ENCODE measurements around the gene IQSEC1. TPM values are rescaled to one million over a fixed set of nuclear protein-coding genes. Genes with fewer than 3 reads are reported as not detected.

IQSEC1 gene
- total RNA-seq, 2 experiments from 2014 or later = 38.6 to 39.3 TPM

DNA sequence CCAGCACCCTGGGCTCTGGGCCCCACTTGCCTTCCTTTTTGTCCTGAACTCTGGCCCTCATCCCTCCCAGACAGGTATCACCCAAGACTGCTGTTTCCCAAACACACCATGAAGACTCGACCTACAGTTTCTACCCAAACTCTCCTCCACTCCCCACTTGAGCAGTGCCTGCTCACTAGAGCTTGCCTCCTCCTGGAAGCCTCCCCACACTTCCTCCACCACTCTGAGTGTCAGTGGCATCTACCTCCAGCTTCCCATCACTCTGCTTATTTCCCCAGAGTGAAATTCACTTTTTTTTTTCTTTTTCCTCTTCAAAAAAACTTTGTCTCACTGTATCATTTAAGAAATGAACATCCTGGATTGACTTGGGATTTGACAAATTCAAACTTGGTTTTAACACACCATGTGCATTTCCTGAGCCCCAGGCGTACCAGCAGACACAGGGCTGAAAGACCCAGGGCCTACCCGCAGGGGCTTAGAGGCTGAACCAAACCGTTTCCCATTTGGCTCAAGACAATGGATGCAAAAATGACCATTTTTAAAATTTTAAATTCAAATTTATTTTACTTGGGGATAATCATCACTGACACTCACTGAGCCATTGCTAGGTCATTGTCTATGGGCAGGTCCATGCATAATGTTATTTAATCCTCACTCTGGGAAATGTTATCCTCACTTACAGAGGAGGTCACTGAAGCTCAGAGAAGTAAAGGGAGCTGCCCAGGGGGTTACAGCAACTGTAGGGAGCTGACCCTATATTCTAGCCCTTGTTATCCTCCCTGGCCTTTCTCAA is 62.3 kb downstream of the IQSEC1 start:
- peak overlapping the region; percentile 65 for H3K4me3 Mint-ChIP-seq
- peak; percentile 27 for DNase-seq
- no peaks in the 10 kb centered on the region for H3K27me3 Mint-ChIP-seq (ENCODE audit: low read depth)
- peaks cover 9% of the 10 kb centered on the region for H3K36me3 Mint-ChIP-seq (ENCODE audit: low read depth)
- intact Hi-C loops (cut with micrococcal nuclease) = loop anchor here (1.0 to 10.0 kb wide), 8 partner anchors 9 to 1641 kb away; partner anchors contain the start of genes CCDC174 and RAF1
- H3K27ac Mint-ChIP-seq = peak overlapping the region; percentile 97
- peaks cover 80% of the 10 kb centered on the region for H3K4me1 Mint-ChIP-seq (ENCODE audit: low read depth)
- CTCF ChIA-PET = interaction anchor here (0.5 to 3.2 kb wide), 5 partner anchors 11 to 81 kb away, joined by 3 to 34 read pairs (median 4); no protein-coding TSS in a partner anchor
- H3K9me3 Mint-ChIP-seq = no peaks in the 10 kb centered on the region

DNA sequence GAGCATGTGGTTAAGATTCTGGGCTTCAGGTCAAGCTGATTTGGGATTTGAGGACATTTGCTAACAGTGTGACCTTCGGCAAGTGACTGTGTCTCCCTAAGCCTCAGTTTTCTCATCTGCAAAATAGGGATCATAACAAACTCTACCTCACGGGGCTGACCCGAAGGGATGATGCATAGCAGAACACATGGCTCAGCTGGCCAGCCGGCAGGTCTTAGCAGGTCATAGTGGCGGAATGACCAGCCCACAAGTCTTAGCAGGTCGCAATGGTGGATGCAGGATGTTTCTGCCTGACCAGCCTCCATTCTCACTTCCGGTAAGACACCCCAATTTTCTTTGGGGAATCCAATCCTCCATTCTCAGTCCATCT is 63.3 kb downstream of the IQSEC1 start:
- H3K27me3 Mint-ChIP-seq (ENCODE audit: low read depth) = no peaks in the 10 kb centered on the region
- H3K4me3 Mint-ChIP-seq = peak overlapping the region; percentile 67
- intact Hi-C loops (cut with micrococcal nuclease) = loop anchor here (5.0 to 10.0 kb wide), 4 partner anchors 348 to 1642 kb away; partner anchors contain the start of genes CCDC174 and RAF1
- no peaks in the 10 kb centered on the region for H3K9me3 Mint-ChIP-seq
- peak overlapping the region; percentile 97 for H3K27ac Mint-ChIP-seq
- H3K36me3 Mint-ChIP-seq (ENCODE audit: low read depth) = peaks cover 9% of the 10 kb centered on the region
- H3K4me1 Mint-ChIP-seq (ENCODE audit: low read depth) = peaks cover 91% of the 10 kb centered on the region
- no peak for DNase-seq
- CTCF ChIA-PET = interaction anchor here (0.7 to 2.1 kb wide), 2 partner anchors 10 to 15 kb away, joined by 3 to 4 read pairs; no protein-coding TSS in a partner anchor

DNA sequence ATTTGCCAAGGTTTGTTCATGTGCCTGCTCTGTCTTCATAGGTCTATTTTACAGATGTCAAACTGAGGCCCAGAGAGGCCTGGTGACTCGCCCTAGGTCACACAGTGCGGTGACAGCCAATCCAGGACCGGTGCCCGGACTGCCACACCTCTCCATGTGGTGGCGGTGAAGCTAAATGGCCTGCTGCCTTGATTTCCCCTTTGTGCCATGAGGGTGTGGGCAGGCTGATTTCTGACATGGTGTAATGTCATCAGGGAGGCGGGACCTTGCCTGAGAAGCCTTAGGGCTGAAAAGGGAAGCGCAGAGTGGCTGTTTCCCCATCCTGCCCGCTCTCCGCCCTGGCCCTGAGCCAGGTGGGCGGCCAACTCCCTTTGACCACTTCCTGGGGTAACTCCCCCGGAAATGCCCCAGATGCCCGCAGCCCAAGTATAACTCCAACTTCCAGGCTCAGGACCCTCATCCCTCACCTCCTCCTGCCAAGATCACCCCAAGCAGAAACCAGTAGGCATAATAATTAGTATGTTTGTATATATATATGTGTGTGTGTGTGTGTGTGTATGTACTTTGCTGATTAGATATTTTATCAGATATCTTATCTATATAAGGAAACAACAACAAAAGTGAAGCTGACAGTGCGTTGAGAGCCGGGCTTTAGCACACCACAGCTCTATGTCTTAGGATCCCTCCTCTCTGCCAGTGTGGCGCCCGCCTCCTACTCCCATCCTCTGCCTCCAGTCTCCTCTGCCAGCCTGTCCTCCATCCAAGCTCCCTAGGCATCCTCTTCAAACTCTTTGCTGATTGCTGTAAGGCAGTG is 63.9 kb downstream of the IQSEC1 start:
- CTCF ChIA-PET = interaction anchor here (0.7 to 2.1 kb wide), 5 partner anchors 10 to 57 kb away, joined by 3 to 6 read pairs (median 4); no protein-coding TSS in a partner anchor
- Mint-ChIP-seq H3K4me1 (ENCODE audit: low read depth) (peaks cover 90% of the 10 kb centered on the region), H3K9me3 (no peaks in the 10 kb centered on the region), H3K4me3 (peak overlapping the region; percentile 67), H3K36me3 (ENCODE audit: low read depth) (peaks cover 9% of the 10 kb centered on the region), H3K27ac (peak overlapping the region; percentile 97), H3K27me3 (ENCODE audit: low read depth) (no peaks in the 10 kb centered on the region)
- intact Hi-C loops (cut with micrococcal nuclease) = no loop called here
- peak; percentile 74 for DNase-seq

DNA sequence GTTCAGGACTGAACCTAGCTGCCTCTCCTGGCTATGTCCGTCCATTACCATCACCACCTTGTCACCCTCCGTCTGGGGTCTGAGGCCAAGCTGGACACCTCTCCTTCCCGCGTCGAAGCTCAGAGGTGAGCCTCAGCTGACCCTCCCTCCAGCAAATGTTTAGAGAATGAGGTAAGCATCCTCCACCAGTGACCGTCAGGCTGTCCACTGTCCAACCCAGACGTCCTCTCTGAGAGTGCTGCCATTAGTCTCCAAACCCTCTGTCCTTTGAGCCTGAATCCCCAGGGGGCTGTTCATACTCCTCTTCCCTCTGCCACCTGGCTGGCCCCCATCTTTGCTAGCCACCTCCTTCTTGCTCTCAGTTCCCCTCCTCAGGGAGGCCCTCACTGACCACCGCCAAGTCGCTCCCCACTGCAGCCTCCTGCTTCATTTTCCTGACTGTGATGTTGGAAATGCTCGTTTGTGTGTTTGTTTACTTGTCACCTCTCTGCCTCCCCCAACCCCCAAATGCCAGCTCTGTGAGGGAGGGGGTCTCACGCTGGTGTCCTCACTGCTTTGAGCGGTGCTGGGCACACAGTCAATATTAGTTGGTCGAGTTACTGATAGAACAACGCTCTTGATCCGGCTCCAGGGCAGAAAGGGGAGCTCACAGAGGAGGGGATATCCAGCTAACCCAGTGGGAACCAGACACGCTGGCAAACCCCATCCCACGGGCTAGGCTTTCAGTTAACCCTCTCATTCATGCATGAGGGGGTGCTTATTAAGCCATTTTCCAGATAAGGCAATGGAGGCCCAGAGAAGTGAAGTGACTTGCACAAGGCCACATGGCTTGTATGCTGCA is 64.9 kb downstream of the IQSEC1 start:
- no peak overlapping the region for H3K4me3 Mint-ChIP-seq
- CTCF ChIA-PET = interaction anchor here (0.7 to 2.1 kb wide), 6 partner anchors 9 to 58 kb away, joined by 3 to 9 read pairs (median 4); no protein-coding TSS in a partner anchor
- no peaks in the 10 kb centered on the region for H3K9me3 Mint-ChIP-seq
- peaks cover 92% of the 10 kb centered on the region for H3K4me1 Mint-ChIP-seq (ENCODE audit: low read depth)
- no peaks in the 10 kb centered on the region for H3K27me3 Mint-ChIP-seq (ENCODE audit: low read depth)
- no peak for DNase-seq
- H3K36me3 Mint-ChIP-seq (ENCODE audit: low read depth) = peaks cover 7% of the 10 kb centered on the region
- H3K27ac Mint-ChIP-seq = peak overlapping the region; percentile 97
- intact Hi-C loops (cut with micrococcal nuclease) = no loop called here

DNA sequence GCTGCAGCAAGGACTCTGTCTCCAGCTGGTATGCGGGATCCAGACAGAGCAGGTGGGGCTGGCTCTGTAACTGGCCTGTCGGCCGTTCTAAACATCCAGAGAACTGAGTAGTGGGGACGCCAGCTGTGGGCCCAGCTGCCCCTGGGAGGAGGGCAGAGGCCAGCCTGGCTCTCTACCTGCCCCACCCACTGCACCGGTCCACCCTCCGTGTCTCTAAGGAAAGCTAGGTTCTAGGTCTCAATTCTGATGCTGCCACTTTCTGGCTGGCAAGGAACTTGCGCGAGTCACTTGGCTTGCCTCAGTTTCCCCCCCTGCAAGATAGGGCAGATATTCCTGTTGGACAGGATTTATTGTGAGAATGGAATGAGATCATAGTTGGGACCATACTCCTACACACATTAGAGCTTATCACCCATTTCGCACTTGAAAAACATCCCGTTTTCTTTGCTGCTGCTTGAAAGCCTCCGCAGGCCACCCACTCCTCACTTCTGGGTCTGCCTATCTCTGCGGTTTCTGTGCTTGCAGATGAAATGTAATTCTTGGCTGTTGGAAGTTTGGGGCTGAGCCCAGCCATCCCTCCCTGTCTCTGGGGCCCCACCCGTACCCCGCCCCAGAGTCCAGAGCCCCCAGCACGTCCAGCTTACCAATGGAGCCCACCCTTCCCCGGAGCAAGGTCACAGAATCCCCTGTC is 65.8 kb downstream of the IQSEC1 start:
- DNase-seq = no peak
- intact Hi-C loops (cut with micrococcal nuclease) = no loop called here
- no peak overlapping the region for H3K4me3 Mint-ChIP-seq
- H3K9me3 Mint-ChIP-seq = no peaks in the 10 kb centered on the region
- peaks cover 4% of the 10 kb centered on the region for H3K36me3 Mint-ChIP-seq (ENCODE audit: low read depth)
- no peak overlapping the region for H3K27ac Mint-ChIP-seq
- no peaks in the 10 kb centered on the region for H3K27me3 Mint-ChIP-seq (ENCODE audit: low read depth)
- CTCF ChIA-PET = interaction anchor here (1.0 to 1.4 kb wide), 2 partner anchors 11 to 12 kb away, joined by 3 to 9 read pairs; no protein-coding TSS in a partner anchor
- peaks cover 93% of the 10 kb centered on the region for H3K4me1 Mint-ChIP-seq (ENCODE audit: low read depth)

DNA sequence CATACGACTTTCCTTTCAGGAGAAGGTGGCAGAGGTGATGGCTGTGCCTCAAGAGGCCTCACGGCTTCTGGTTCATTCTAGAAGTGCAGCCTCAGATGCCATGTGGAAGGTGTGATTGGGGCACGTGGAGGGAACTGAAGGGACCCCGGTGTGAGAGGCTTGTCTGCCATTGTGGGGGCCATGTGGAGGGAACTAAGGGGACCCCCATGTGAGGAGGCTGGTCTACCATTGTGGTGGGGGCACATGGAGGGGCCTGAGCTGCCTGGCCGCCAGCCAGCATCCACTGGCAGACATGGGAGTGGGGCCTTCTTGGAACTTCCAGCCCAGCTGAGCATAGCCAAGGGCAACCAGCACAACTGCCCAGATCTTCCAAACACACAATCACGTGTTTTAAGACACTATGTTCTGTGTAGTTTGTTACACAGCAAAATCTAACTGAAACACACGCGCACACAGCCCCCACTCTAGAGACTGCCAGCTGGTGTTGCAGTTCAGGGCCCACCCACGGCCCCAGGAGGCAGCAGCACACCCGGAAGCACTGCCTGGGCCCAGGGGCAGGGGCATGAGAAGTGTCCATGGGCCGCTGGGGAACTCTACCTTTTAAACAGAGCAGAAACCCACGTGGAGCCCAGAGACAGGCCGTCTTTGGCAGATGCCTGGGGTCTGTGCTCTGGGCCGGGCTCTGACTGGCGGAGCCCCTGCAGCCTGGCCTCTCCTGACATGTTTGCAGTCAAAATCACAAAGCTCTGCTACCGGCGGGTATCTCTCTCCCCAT is 66.8 kb downstream of the IQSEC1 start:
- Mint-ChIP-seq H3K27me3 (ENCODE audit: low read depth) (no peaks in the 10 kb centered on the region), H3K27ac (peak overlapping the region; percentile 67), H3K4me3 (no peak overlapping the region), H3K36me3 (ENCODE audit: low read depth) (peaks cover 6% of the 10 kb centered on the region), H3K9me3 (no peaks in the 10 kb centered on the region), H3K4me1 (ENCODE audit: low read depth) (peaks cover 92% of the 10 kb centered on the region)
- intact Hi-C loops (cut with micrococcal nuclease) = no loop called here
- CTCF ChIA-PET = interaction anchor here (4.0 kb wide), 1 partner anchor 11 kb away, joined by 23 read pairs; no protein-coding TSS in a partner anchor
- no peak for DNase-seq

DNA sequence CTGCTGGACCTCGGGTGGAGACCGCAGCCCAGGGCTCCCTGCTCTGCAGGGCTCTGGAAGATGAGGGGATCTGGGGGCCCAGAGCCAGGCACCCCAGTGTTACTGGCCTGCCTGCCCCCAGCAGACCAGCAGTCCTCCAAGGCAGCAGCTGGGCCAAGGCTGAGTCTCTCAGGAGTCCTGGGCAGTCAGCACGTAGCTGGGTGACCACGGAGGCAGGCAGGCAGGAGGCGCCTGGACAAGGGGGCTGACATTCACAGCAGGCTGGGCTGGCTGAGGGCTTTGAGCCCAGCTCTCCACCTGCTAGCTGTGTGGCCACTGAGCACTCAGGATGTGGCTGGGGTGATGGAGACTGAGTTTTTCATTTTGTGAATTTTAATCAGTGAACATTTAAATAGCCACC is 67.9 kb downstream of the IQSEC1 start:
- Mint-ChIP-seq H3K36me3 (ENCODE audit: low read depth) (peaks cover 5% of the 10 kb centered on the region), H3K9me3 (no peaks in the 10 kb centered on the region), H3K27me3 (ENCODE audit: low read depth) (no peaks in the 10 kb centered on the region), H3K27ac (no peak overlapping the region), H3K4me1 (ENCODE audit: low read depth) (peaks cover 85% of the 10 kb centered on the region), H3K4me3 (no peak overlapping the region)
- DNase-seq = no peak
- CTCF ChIA-PET = interaction anchor here (0.6 to 4.0 kb wide), 4 partner anchors 10 to 116 kb away, joined by 4 to 23 read pairs (median 4); no protein-coding TSS in a partner anchor
- intact Hi-C loops (cut with micrococcal nuclease) = no loop called here

DNA sequence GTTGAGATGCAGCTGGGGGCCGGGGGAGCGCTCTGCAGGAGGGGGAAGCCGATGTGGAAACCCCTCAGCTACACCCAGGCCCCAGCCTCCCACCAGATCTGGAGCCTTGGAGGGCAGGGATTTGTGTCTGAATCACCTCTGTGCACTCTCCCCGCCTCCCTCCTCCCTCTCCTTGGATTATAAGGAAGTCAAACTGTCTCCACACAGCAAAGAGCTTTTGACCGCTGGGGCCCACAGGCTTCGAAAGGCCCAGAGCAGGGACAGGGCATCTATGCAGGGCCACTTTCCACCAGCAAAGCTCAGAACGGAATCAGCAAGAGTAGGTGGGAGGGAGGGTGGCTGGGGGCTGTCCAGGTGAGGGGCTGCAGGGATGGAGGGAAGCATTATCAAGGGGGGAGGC is 68.9 kb downstream of the IQSEC1 start:
- CTCF ChIA-PET = interaction anchor here (1.6 to 4.0 kb wide), 2 partner anchors 9 to 11 kb away, joined by 5 to 23 read pairs; no protein-coding TSS in a partner anchor
- no peak for DNase-seq
- Mint-ChIP-seq H3K27me3 (ENCODE audit: low read depth) (no peaks in the 10 kb centered on the region), H3K9me3 (no peaks in the 10 kb centered on the region), H3K36me3 (ENCODE audit: low read depth) (peaks cover 5% of the 10 kb centered on the region), H3K27ac (no peak overlapping the region), H3K4me1 (ENCODE audit: low read depth) (peaks cover 84% of the 10 kb centered on the region), H3K4me3 (no peak overlapping the region)
- intact Hi-C loops (cut with micrococcal nuclease) = no loop called here

DNA sequence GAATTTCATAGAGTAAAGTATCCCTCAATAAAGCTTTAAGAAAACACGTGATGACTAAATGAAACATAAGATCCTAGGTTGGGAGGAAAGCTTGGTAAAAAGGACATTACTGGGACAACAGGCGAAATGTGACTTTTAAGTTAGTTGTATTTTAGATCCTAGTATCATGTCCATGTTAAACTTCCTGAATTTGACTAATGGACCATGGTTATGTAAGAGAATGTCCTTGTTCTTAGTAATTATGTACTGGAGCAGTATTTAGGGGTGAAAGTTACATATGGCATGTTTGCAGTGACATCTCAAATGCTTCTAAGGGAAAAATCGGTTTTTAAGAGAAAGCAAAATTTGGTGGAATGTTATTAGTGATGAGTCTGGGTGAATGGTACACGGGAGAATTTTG is 69.6 kb downstream of the IQSEC1 start:
- H3K4me1 Mint-ChIP-seq (ENCODE audit: low read depth) = peaks cover 84% of the 10 kb centered on the region
- no peak overlapping the region for H3K27ac Mint-ChIP-seq
- H3K4me3 Mint-ChIP-seq = no peak overlapping the region

DNA sequence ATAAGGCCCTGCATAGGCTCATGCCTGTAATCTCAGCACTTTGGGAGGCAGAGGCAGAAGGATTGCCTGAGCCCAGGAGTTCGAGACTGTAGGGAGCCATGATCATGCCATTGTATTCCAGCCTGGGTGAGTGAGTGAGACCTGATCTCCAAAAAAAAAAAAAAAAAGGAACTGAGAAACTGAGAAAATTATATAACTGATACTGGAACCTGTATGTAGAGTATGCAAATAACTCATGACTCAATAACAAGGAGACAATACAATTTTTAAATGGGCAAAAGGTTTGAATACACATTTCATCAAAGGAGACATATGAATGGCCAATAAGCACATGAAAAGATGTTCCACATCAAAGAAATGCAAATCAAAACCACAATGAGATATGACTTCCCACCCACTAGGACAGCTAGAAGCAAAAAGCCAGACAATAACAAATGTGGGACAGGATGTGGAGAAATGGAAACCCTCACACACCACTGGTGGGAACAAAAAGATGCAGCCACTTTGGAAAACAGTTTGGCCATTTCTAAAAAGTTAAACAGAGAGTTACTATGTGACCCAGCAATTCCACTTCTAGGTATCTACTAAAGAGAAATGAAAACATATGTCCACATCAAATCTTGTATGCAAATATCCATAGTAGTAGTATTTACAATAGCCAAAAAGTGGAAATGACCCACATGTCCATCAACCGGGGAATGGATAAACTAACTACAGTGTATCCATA is 70.7 kb downstream of the IQSEC1 start:
- CTCF ChIA-PET = interaction anchor here (0.7 kb wide), 1 partner anchor 388 kb away, joined by 3 read pairs; no protein-coding TSS in a partner anchor
- peaks cover 11% of the 10 kb centered on the region for H3K36me3 Mint-ChIP-seq (ENCODE audit: low read depth)
- H3K4me3 Mint-ChIP-seq = no peak overlapping the region
- H3K9me3 Mint-ChIP-seq = no peaks in the 10 kb centered on the region
- peaks cover 79% of the 10 kb centered on the region for H3K4me1 Mint-ChIP-seq (ENCODE audit: low read depth)
- peak; percentile 25 for DNase-seq
- H3K27ac Mint-ChIP-seq = peak overlapping the region; percentile 73
- intact Hi-C loops (cut with micrococcal nuclease) = loop anchor here (1.0 kb wide), 2 partner anchors 9 to 13 kb away; no protein-coding TSS in a partner anchor
- H3K27me3 Mint-ChIP-seq (ENCODE audit: low read depth) = no peaks in the 10 kb centered on the region

More for the DNA sequence above, 69.6 kb downstream of the IQSEC1 start:
- Mint-ChIP-seq H3K9me3 (no peaks in the 10 kb centered on the region), H3K27me3 (ENCODE audit: low read depth) (no peaks in the 10 kb centered on the region), H3K36me3 (ENCODE audit: low read depth) (peaks cover 5% of the 10 kb centered on the region)
- no peak for DNase-seq
- CTCF ChIA-PET = interaction anchor here (0.7 to 4.0 kb wide), 2 partner anchors 8 to 389 kb away, joined by 3 to 23 read pairs; no protein-coding TSS in a partner anchor
- intact Hi-C loops (cut with micrococcal nuclease) = no loop called here

Data from activated naive CD4-positive, alpha-beta T cell treated with anti-CD3 and anti-CD28 coated beads for 36 hours (primary cell).